Measurements from ENCODE around the gene WDR18. TPM values are rescaled to one million over a fixed set of nuclear protein-coding genes. Genes with fewer than 3 reads are reported as not detected.

WDR18 gene
- total and polyA plus RNA-seq, 2 donors, result 34.0 to 56.0 TPM

- peaks cover 14 to 29% of the 10 kb centered on the region in 2 donors for H3K27me3 ChIP-seq (ENCODE audit: control insufficient read depth in 2 of 2, insufficient read depth in 1 of 2, low read length in 1 of 2)
- DNase-seq (ENCODE audit: low read depth in 6 of 9, low spot score in 9 of 9), result no peak
- H3K9me3 ChIP-seq (ENCODE audit: control insufficient read depth in 2 of 2, insufficient read depth in 1 of 2, low read length in 1 of 2), result peaks cover 0 to 15% of the 10 kb centered on the region in 2 donors
- H3K27ac ChIP-seq (ENCODE audit: low read depth in 1 of 2, low read length in 1 of 2), result no peak overlapping the region
- no peak overlapping the region for H3K4me3 ChIP-seq (ENCODE audit: low read length in 2 of 2)
- H3K36me3 ChIP-seq (ENCODE audit: control insufficient read depth in 2 of 2, insufficient read depth in 2 of 2, low read length in 1 of 2), result peaks cover 36 to 45% of the 10 kb centered on the region in 2 donors
- peaks cover 4 to 9% of the 10 kb centered on the region in 2 donors for H3K4me1 ChIP-seq (ENCODE audit: control insufficient read depth in 2 of 2, insufficient read depth in 2 of 2, low read length in 2 of 2)
- 98% methylated on average over 13 of the region's 13 CpGs for WGBS
Measured at GRCh38 chr19:992670-993055, 8.5 kb downstream of the WDR18 start.

DNA sequence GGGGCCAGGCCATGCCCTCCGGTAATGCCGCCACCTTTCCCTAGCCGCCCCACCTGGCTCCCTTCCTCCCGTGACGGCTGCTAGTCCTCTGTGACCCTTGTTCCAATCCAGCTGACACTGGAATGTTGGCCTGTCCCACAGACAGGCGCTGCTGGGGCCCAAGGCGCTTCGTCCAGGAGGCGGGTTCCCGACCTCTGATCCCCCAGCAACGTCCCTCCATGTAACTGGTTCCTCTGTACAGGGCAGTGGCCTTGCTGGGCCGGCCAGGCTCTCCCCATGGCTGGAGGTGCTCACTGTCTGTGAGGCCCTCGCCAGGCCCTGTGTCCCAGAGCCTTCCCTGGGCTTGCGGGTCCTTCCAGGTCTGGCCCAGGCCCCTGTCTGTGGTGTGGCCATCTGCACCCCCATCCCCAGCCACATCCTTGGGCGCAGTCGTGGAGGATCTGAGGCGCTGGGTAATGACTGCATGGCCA lies 9.3 kb downstream of the WDR18 start:
- Histone ChIP-seq H3K4me3 (ENCODE audit: low read length in 2 of 2) (no peak overlapping the region), H3K4me1 (ENCODE audit: control insufficient read depth in 2 of 2, insufficient read depth in 2 of 2, low read length in 2 of 2) (peaks cover 4 to 9% of the 10 kb centered on the region in 2 donors), H3K9me3 (ENCODE audit: control insufficient read depth in 2 of 2, insufficient read depth in 1 of 2, low read length in 1 of 2) (peaks cover 0 to 15% of the 10 kb centered on the region in 2 donors), H3K36me3 (ENCODE audit: control insufficient read depth in 2 of 2, insufficient read depth in 2 of 2, low read length in 1 of 2) (peaks cover 30 to 40% of the 10 kb centered on the region in 2 donors), H3K27me3 (ENCODE audit: control insufficient read depth in 2 of 2, insufficient read depth in 1 of 2, low read length in 1 of 2) (peaks cover 18 to 37% of the 10 kb centered on the region in 2 donors), H3K27ac (ENCODE audit: low read depth in 1 of 2, low read length in 1 of 2) (no peak overlapping the region)
- 98% methylated on average over 17 of the region's 17 CpGs for WGBS
- DNase-seq (ENCODE audit: low read depth in 6 of 9, low spot score in 9 of 9), result no peak

DNA sequence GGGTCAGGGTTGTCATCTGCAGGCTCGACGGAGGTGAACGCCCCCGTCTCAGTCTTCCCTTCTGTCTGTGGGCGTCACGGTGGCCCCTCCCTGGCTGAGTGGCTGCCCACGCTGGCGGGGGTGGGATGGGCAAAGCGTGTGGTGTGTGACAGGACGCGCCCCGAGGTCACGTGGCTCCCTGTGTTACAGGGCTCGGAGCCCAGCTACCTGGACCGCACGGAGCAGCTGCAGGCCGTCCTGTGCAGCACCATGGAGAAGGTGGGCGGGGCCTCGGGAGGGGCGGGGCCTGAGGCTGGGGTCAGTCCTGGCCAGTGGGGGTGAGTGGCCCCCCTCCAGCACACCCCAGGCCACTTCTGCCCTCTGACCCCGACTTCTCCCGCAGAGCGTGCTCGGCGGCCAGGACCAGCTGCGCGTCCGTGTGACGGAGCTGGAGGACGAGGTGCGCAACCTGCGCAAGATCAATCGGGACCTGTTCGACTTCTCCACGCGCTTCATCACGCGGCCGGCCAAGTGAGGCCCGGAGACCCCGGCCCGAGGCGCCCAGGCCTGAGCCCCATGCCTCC lies 9.8 kb downstream of the WDR18 start:
- H3K4me3 ChIP-seq (ENCODE audit: low read length in 2 of 2), result no peak overlapping the region
- no peak for DNase-seq (ENCODE audit: low read depth in 6 of 9, low spot score in 9 of 9)
- H3K27me3 ChIP-seq (ENCODE audit: control insufficient read depth in 2 of 2, insufficient read depth in 1 of 2, low read length in 1 of 2), result peaks cover 23 to 42% of the 10 kb centered on the region in 2 donors
- H3K4me1 ChIP-seq (ENCODE audit: control insufficient read depth in 2 of 2, insufficient read depth in 2 of 2, low read length in 2 of 2), result peaks cover 4 to 9% of the 10 kb centered on the region in 2 donors
- no peak overlapping the region for H3K27ac ChIP-seq (ENCODE audit: low read depth in 1 of 2, low read length in 1 of 2)
- H3K36me3 ChIP-seq (ENCODE audit: control insufficient read depth in 2 of 2, insufficient read depth in 2 of 2, low read length in 1 of 2), result peaks cover 25 to 35% of the 10 kb centered on the region in 2 donors
- peaks cover 0 to 15% of the 10 kb centered on the region in 2 donors for H3K9me3 ChIP-seq (ENCODE audit: control insufficient read depth in 2 of 2, insufficient read depth in 1 of 2, low read length in 1 of 2)
- 96% methylated on average over 43 of the region's 43 CpGs for WGBS

DNA sequence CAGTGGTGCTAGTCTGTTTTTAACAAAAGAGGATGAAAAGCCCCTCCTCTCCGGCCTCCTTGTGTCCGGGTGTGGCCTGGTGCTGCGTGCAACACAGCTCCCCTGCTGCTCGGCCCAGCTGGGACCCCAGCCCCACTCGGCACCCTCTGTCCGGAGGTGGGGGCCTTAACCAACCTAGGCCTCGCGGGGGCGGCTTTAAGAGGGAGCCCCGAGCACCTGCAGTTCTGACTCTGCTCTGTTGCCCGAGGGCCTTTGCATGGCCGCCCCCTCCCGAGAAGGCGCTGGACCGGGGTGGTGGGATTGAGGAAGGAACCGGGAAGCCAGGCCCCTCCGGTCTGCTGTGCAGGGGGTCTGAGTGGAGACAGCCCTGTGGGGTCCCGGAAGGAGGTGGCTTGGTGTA lies 10.4 kb downstream of the WDR18 start:
- H3K27me3 ChIP-seq (ENCODE audit: control insufficient read depth in 2 of 2, insufficient read depth in 1 of 2, low read length in 1 of 2), result peaks cover 29 to 48% of the 10 kb centered on the region in 2 donors
- H3K9me3 ChIP-seq (ENCODE audit: control insufficient read depth in 2 of 2, insufficient read depth in 1 of 2, low read length in 1 of 2), result peaks cover 0 to 15% of the 10 kb centered on the region in 2 donors
- no peak overlapping the region for H3K27ac ChIP-seq (ENCODE audit: low read depth in 1 of 2, low read length in 1 of 2)
- peaks cover 4 to 9% of the 10 kb centered on the region in 2 donors for H3K4me1 ChIP-seq (ENCODE audit: control insufficient read depth in 2 of 2, insufficient read depth in 2 of 2, low read length in 2 of 2)
- H3K4me3 ChIP-seq (ENCODE audit: low read length in 2 of 2), result no peak overlapping the region
- no peak for DNase-seq (ENCODE audit: low read depth in 6 of 9, low spot score in 9 of 9)
- 98% methylated on average over 18 of the region's 18 CpGs for WGBS
- peaks cover 21 to 34% of the 10 kb centered on the region in 2 donors for H3K36me3 ChIP-seq (ENCODE audit: control insufficient read depth in 2 of 2, insufficient read depth in 2 of 2, low read length in 1 of 2)

GRCh38 chr19:995051-995827 lies 11.1 kb downstream of the WDR18 start:
- peaks cover 15 to 27% of the 10 kb centered on the region in 2 donors for H3K36me3 ChIP-seq (ENCODE audit: control insufficient read depth in 2 of 2, insufficient read depth in 2 of 2, low read length in 1 of 2)
- H3K4me1 ChIP-seq (ENCODE audit: control insufficient read depth in 2 of 2, insufficient read depth in 2 of 2, low read length in 2 of 2), result peaks cover 6 to 9% of the 10 kb centered on the region in 2 donors
- WGBS, result 94% methylated on average over 26 of the region's 26 CpGs
- H3K27ac ChIP-seq (ENCODE audit: low read depth in 1 of 2, low read length in 1 of 2), result no peak overlapping the region
- no peak for DNase-seq (ENCODE audit: low read depth in 6 of 9, low spot score in 9 of 9)
- H3K27me3 ChIP-seq (ENCODE audit: control insufficient read depth in 2 of 2, insufficient read depth in 1 of 2, low read length in 1 of 2), result peaks cover 35 to 55% of the 10 kb centered on the region in 2 donors
- H3K4me3 ChIP-seq (ENCODE audit: low read length in 2 of 2), result no peak overlapping the region
- H3K9me3 ChIP-seq (ENCODE audit: control insufficient read depth in 2 of 2, insufficient read depth in 1 of 2, low read length in 1 of 2), result peaks cover 0 to 15% of the 10 kb centered on the region in 2 donors

GRCh38 chr19:996051-996838 lies 12.1 kb downstream of the WDR18 start:
- peaks cover 44 to 63% of the 10 kb centered on the region in 2 donors for H3K27me3 ChIP-seq (ENCODE audit: control insufficient read depth in 2 of 2, insufficient read depth in 1 of 2, low read length in 1 of 2)
- no peak overlapping the region for H3K27ac ChIP-seq (ENCODE audit: low read depth in 1 of 2, low read length in 1 of 2)
- 25% methylated on average over 64 of the region's 64 CpGs for WGBS
- peaks cover 0 to 14% of the 10 kb centered on the region in 2 donors for H3K9me3 ChIP-seq (ENCODE audit: control insufficient read depth in 2 of 2, insufficient read depth in 1 of 2, low read length in 1 of 2)
- DNase-seq (ENCODE audit: low read depth in 6 of 9, low spot score in 9 of 9), result peak in 5 of 9 donors; percentile 36 to 74 (median 41)
- H3K36me3 ChIP-seq (ENCODE audit: control insufficient read depth in 2 of 2, insufficient read depth in 2 of 2, low read length in 1 of 2), result peaks cover 7 to 19% of the 10 kb centered on the region in 2 donors
- peaks cover 8 to 14% of the 10 kb centered on the region in 2 donors for H3K4me1 ChIP-seq (ENCODE audit: control insufficient read depth in 2 of 2, insufficient read depth in 2 of 2, low read length in 2 of 2)
- peak overlapping the region in 1 of 2 donors; percentile 22 for H3K4me3 ChIP-seq (ENCODE audit: low read length in 2 of 2)

- H3K4me1 ChIP-seq (ENCODE audit: control insufficient read depth in 2 of 2, insufficient read depth in 2 of 2, low read length in 2 of 2), result peaks cover 8 to 14% of the 10 kb centered on the region in 2 donors
- DNase-seq (ENCODE audit: low read depth in 6 of 9, low spot score in 9 of 9), result no peak
- no peak overlapping the region for H3K27ac ChIP-seq (ENCODE audit: low read depth in 1 of 2, low read length in 1 of 2)
- WGBS, result 64% methylated on average over 6 of the region's 6 CpGs
- H3K36me3 ChIP-seq (ENCODE audit: control insufficient read depth in 2 of 2, insufficient read depth in 2 of 2, low read length in 1 of 2), result peaks cover 0 to 10% of the 10 kb centered on the region in 2 donors
- peaks cover 0 to 18% of the 10 kb centered on the region in 2 donors for H3K9me3 ChIP-seq (ENCODE audit: control insufficient read depth in 2 of 2, insufficient read depth in 1 of 2, low read length in 1 of 2)
- peaks cover 53 to 81% of the 10 kb centered on the region in 2 donors for H3K27me3 ChIP-seq (ENCODE audit: control insufficient read depth in 2 of 2, insufficient read depth in 1 of 2, low read length in 1 of 2)
- H3K4me3 ChIP-seq (ENCODE audit: low read length in 2 of 2), result no peak overlapping the region
Measured at GRCh38 chr19:998064-998463, 13.9 kb downstream of the WDR18 start.

GRCh38 chr19:999379-999719 lies 15.2 kb downstream of the WDR18 start:
- 75% methylated on average over 3 of the region's 3 CpGs for WGBS

More at GRCh38 chr19:999379-999719, 15.2 kb downstream of the WDR18 start:
- peaks cover 0 to 3% of the 10 kb centered on the region in 2 donors for H3K36me3 ChIP-seq (ENCODE audit: control insufficient read depth in 2 of 2, insufficient read depth in 2 of 2, low read length in 1 of 2)
- H3K4me3 ChIP-seq (ENCODE audit: low read length in 2 of 2), result no peak overlapping the region
- H3K27me3 ChIP-seq (ENCODE audit: control insufficient read depth in 2 of 2, insufficient read depth in 1 of 2, low read length in 1 of 2), result peaks cover 55 to 82% of the 10 kb centered on the region in 2 donors
- peaks cover 0 to 18% of the 10 kb centered on the region in 2 donors for H3K9me3 ChIP-seq (ENCODE audit: control insufficient read depth in 2 of 2, insufficient read depth in 1 of 2, low read length in 1 of 2)
- H3K4me1 ChIP-seq (ENCODE audit: control insufficient read depth in 2 of 2, insufficient read depth in 2 of 2, low read length in 2 of 2), result peaks cover 8 to 14% of the 10 kb centered on the region in 2 donors
- no peak for DNase-seq (ENCODE audit: low read depth in 6 of 9, low spot score in 9 of 9)
- no peak overlapping the region for H3K27ac ChIP-seq (ENCODE audit: low read depth in 1 of 2, low read length in 1 of 2)
